ENCODE data around the gene CWC22. TPM values are rescaled to one million over a fixed set of nuclear protein-coding genes. Genes with fewer than 3 reads are reported as not detected.
A peak's percentile ranks its signal among the peaks of the same experiment; 100 is the strongest.

The CWC22 gene
- total RNA-seq, 2 experiments from 2014 or later, result 20.4 TPM

GRCh38 chr2:179911569-179911968 is 95.5 kb downstream of the CWC22 start:
- no peak overlapping the region for H3K27ac Mint-ChIP-seq
- DNase-seq, result no peak
- H3K36me3 Mint-ChIP-seq (ENCODE audit: low read depth), result no peaks in the 10 kb centered on the region
- H3K4me3 Mint-ChIP-seq, result no peak overlapping the region
- CTCF ChIA-PET, result no interaction called here
- H3K27me3 Mint-ChIP-seq (ENCODE audit: low read depth), result peaks cover 4% of the 10 kb centered on the region
- no peaks in the 10 kb centered on the region for H3K9me3 Mint-ChIP-seq
- intact Hi-C loops (cut with micrococcal nuclease), result no loop called here
- H3K4me1 Mint-ChIP-seq (ENCODE audit: low read depth), result no peaks in the 10 kb centered on the region

GRCh38 chr2:179910735-179911113 is 96.4 kb downstream of the CWC22 start:
- intact Hi-C loops (cut with micrococcal nuclease), result no loop called here
- no peak overlapping the region for H3K4me3 Mint-ChIP-seq
- H3K9me3 Mint-ChIP-seq, result no peaks in the 10 kb centered on the region
- H3K27ac Mint-ChIP-seq, result no peak overlapping the region
- H3K27me3 Mint-ChIP-seq (ENCODE audit: low read depth), result peaks cover 4% of the 10 kb centered on the region
- CTCF ChIA-PET, result no interaction called here
- H3K36me3 Mint-ChIP-seq (ENCODE audit: low read depth), result no peaks in the 10 kb centered on the region
- DNase-seq, result no peak
- H3K4me1 Mint-ChIP-seq (ENCODE audit: low read depth), result no peaks in the 10 kb centered on the region

- no peak overlapping the region for H3K27ac Mint-ChIP-seq
- H3K27me3 Mint-ChIP-seq (ENCODE audit: low read depth), result peaks cover 4% of the 10 kb centered on the region
- H3K9me3 Mint-ChIP-seq, result no peaks in the 10 kb centered on the region
- intact Hi-C loops (cut with micrococcal nuclease), result no loop called here
- no peaks in the 10 kb centered on the region for H3K36me3 Mint-ChIP-seq (ENCODE audit: low read depth)
- H3K4me3 Mint-ChIP-seq, result no peak overlapping the region
- H3K4me1 Mint-ChIP-seq (ENCODE audit: low read depth), result no peaks in the 10 kb centered on the region
- no peak for DNase-seq
- CTCF ChIA-PET, result no interaction called here
Measured at GRCh38 chr2:179909845-179910734, 97.0 kb downstream of the CWC22 start.

- peaks cover 4% of the 10 kb centered on the region for H3K27me3 Mint-ChIP-seq (ENCODE audit: low read depth)
Measured at GRCh38 chr2:179900655-179901054, 106.4 kb downstream of the CWC22 start.

GRCh38 chr2:179899666-179900065 is 107.4 kb downstream of the CWC22 start:
- Mint-ChIP-seq H3K27me3 (ENCODE audit: low read depth) (peaks cover 4% of the 10 kb centered on the region), H3K27ac (no peak overlapping the region), H3K9me3 (peaks cover 9% of the 10 kb centered on the region), H3K4me3 (no peak overlapping the region), H3K36me3 (ENCODE audit: low read depth) (peaks cover 1% of the 10 kb centered on the region), H3K4me1 (ENCODE audit: low read depth) (no peaks in the 10 kb centered on the region)
- CTCF ChIA-PET, result no interaction called here
- no peak for DNase-seq
- intact Hi-C loops (cut with micrococcal nuclease), result no loop called here

More at GRCh38 chr2:179900655-179901054, 106.4 kb downstream of the CWC22 start:
- CTCF ChIA-PET, result no interaction called here
- H3K4me3 Mint-ChIP-seq, result no peak overlapping the region
- no peaks in the 10 kb centered on the region for H3K4me1 Mint-ChIP-seq (ENCODE audit: low read depth)
- intact Hi-C loops (cut with micrococcal nuclease), result no loop called here
- peaks cover 9% of the 10 kb centered on the region for H3K9me3 Mint-ChIP-seq
- no peak for DNase-seq
- H3K36me3 Mint-ChIP-seq (ENCODE audit: low read depth), result peaks cover 1% of the 10 kb centered on the region
- no peak overlapping the region for H3K27ac Mint-ChIP-seq

- CTCF ChIA-PET, result interaction anchor here (0.6 kb wide), 2 partner anchors 474 to 483 kb away, joined by 3 to 4 read pairs; no protein-coding TSS in a partner anchor
Measured at GRCh38 chr2:179898873-179899272, 108.2 kb downstream of the CWC22 start.

More at GRCh38 chr2:179898873-179899272, 108.2 kb downstream of the CWC22 start:
- DNase-seq, result peak; percentile 35
- peaks cover 4% of the 10 kb centered on the region for H3K27me3 Mint-ChIP-seq (ENCODE audit: low read depth)
- intact Hi-C loops (cut with micrococcal nuclease), result no loop called here
- H3K9me3 Mint-ChIP-seq, result peaks cover 6% of the 10 kb centered on the region
- peaks cover 1% of the 10 kb centered on the region for H3K36me3 Mint-ChIP-seq (ENCODE audit: low read depth)
- H3K27ac Mint-ChIP-seq, result no peak overlapping the region
- no peaks in the 10 kb centered on the region for H3K4me1 Mint-ChIP-seq (ENCODE audit: low read depth)
- no peak overlapping the region for H3K4me3 Mint-ChIP-seq

Other genes with a start within 250 kb of the CWC22 start
- not detected for gene ZNF385B, start 145.7 kb downstream of the CWC22 start, total RNA-seq